SK-N-MC (cell line): ENCODE measurements around the gene SOS1.

Experiments
- EZH2 ChIP-seq: fragments of 200-600 bp; sonication (generic); IDR thresholded peaks from one replicate; pipeline ENCODE4 v1.6.1; 2017; ENCODE audit warnings: antibody characterized with exemption
- FOXP2 ChIP-seq: optimal IDR thresholded peaks from 2 replicates; pipeline ENCODE3; 2011; ENCODE audit warnings: mild to moderate bottlenecking, moderate library complexity; ENCODE audit not compliant: insufficient read depth; ENCODE audit errors: extremely low read length, control extremely low read depth
- POLR2AphosphoS5 ChIP-seq: IDR thresholded peaks from 2 replicates; pipeline ENCODE4 v1.6.1; 2012; ENCODE audit warnings: mild to moderate bottlenecking, low read depth, low read length, borderline replicate concordance

DNA sequence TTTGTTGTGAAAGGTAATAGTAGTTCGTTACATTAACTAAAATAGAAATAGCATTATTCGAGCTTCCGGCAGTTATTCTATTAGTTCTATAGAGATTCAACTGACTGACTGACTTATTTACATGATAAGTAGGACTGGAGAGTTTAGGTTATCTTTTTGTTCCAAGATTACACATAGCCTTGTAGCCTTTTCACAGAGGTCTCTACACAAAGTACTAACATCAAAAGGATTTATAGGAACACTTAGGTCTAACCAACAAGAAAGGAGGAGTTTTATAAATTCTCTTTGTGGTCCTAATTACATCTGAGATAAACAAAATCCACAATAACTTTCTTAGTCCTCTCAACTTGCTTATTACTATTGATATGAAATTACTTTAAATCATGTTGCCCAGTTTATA is 62.8 kb downstream of the SOS1 start:
- no peak for TF ChIP-seq EZH2
- TF ChIP-seq POLR2AphosphoS5 = no peak
- no peak for TF ChIP-seq FOXP2
